ENCODE data around the gene DMTF1. TPM values are rescaled to one million over a fixed set of nuclear protein-coding genes. Genes with fewer than 3 reads are reported as not detected.

Gene DMTF1
- total and polyA plus RNA-seq, 2 of the 8 experiments (the other 6 are each of a cell fraction or from before 2014, with no cell fraction given), result 86.0 to 115 TPM

- TF ChIP-seq CBX5 (IDR thresholded peaks at IDR 0.05; ENCODE audit: low read depth, low read length) (no peak), SP2 (IDR thresholded peaks at IDR 0.05; ENCODE audit: low read length) (no peak), RAD21 (IDR thresholded peaks at IDR 0.05 in 1 of 2, conservative IDR thresholded peaks at IDR 0.05 in 1 of 2; ENCODE audit: low read depth in 2 of 2, low read length in 2 of 2) (no peak), FOSL1 (IDR thresholded peaks at IDR 0.05; ENCODE audit: insufficient read depth, low read depth, low read length) (no peak), HDAC6 (IDR thresholded peaks at IDR 0.05; ENCODE audit: low read depth, low read length) (no peak), SUZ12 (IDR thresholded peaks at IDR 0.05; ENCODE audit: low read length) (no peak)
Measured at GRCh38 chr7:87171282-87171934, 19.2 kb downstream of the DMTF1 start (continued).
